Pancreas (tissue), 10 donors: ENCODE data around the gene CTDSPL. TPM values are rescaled to one million over a fixed set of nuclear protein-coding genes. Genes with fewer than 3 reads are reported as not detected.
"Not testable (repeated sequence)": the region's sequence is repeated elsewhere in the genome, so short reads cannot be mapped to it uniquely, and the experiment has no call there.

Experiments used
- ATAC-seq, 4 donors: fragments of 200-7000 bp; cut with Tn5 transposase; one replicate each; pipeline versions ENCODE4 v1.8.0 to v1.9.1; 2020; ENCODE audit warnings: mild to moderate bottlenecking in 4 of 4, moderate library complexity in 4 of 4
- DNase-seq, 6 donors: peaks; one replicate each; pipeline ENCODE4 v3.0.0-alpha.2; 2020
- FAIRE-seq: peaks from 2 replicates; lab custom pipeline; 2012; peaks lifted over from hg19 to GRCh38; lab: Jason Lieb, UNC
- H3K27ac ChIP-seq, 4 donors: fragments of 200-600 bp; sonication (generic); 1 replicate in 3 of 4; 2 replicates in 1 of 4; pipeline versions ENCODE4 v1.5.0 to v1.8.0; 2020
- H3K27me3 ChIP-seq, 4 donors: fragments of 200-600 bp; one replicate each; pipeline ENCODE4 v1.8.0; 2021
- H3K36me3 ChIP-seq, 3 donors: fragments of 200-600 bp; sonication (generic) in 1 of 3; one replicate each; pipeline versions ENCODE4 v1.5.0 to v1.8.0; 2020 to 2021
- H3K4me1 ChIP-seq, 3 donors: fragments of 200-600 bp; one replicate each; pipeline ENCODE4 v1.8.0; 2021
- H3K4me3 ChIP-seq, 4 donors: fragments of 200-600 bp; sonication (generic) in 2 of 4; one replicate each; pipeline versions ENCODE4 v1.5.0 to v1.8.0; 2020 to 2021
- H3K9me3 ChIP-seq, 4 donors: fragments of 200-600 bp; one replicate each; pipeline ENCODE4 v1.8.0; 2021
- CTCF ChIP-seq, 4 donors: fragments of 200-600 bp; sonication (generic) in 3 of 4; IDR thresholded peaks; one replicate each; pipeline versions ENCODE4 v1.5.0 to v1.8.0; 2021; ENCODE audit warnings: antibody characterized with exemption in 4 of 4
- WGBS, 2 donors: extraction: QIAGEN DNeasy Blood & Tissue Kit; methylation state at CpG; one replicate each; pipeline ENCODE4 v1.1.7; 2013; 5-methylcytosine and 5-hydroxymethylcytosine counted together
- intact Hi-C, 3 donors: fragments of 100-400 bp; cut with DNase I; formaldehyde crosslinking; loops; one replicate each; pipeline versions ENCODE4 v1.11.1 to v1.14.2; 2022
- polyA plus RNA-seq, 2 donors: library from polyadenylated mRNA; stranded (reverse); fragments of 200-250 nt; gene quantifications; one replicate each; pipeline ENCODE4 v1.2.3, GENCODE V29; 2013
- total RNA-seq, 6 donors: library from RNA; stranded (reverse); fragmentation: NEBNext Ultra II Directional in 4 of 6; extraction: Animal tissue kit (Norgen Biotek cat#: 25700) in 4 of 6; gene quantifications; one replicate each; pipeline versions ENCODE4 v1.2.1 to v1.2.4, GENCODE V29; 2021 to 2023
- donor health status: healthy with polysubstance abuse.
- donor health status: DM: no; HTN: no; CAD: no; lungs with moderate emphysema.
- donor health status: DM: no; HTN: no; CAD: no.
- donor health status: control.
- donor health status: control.
- donor health status: Bipolar disorder and iron deficiency.
- donor health status: DM: yes; HTN: yes; CAD: no.
- donor health status: DM: no; HTN: no; CAD: no.
- donor health status: DM: no; HTN: no; CAD: no.
- donor health status: DM: yes; HTN: yes; CAD: no.

CTDSPL gene
- total and polyA plus RNA-seq, 8 donors = 8.4 to 34.8 (median 15.4) TPM

GRCh38 chr3:37969596-37970100 is 108.0 kb downstream of the CTDSPL start:
- Histone ChIP-seq H3K27me3 (no peaks in the 10 kb centered on the region), H3K36me3 (no peaks in the 10 kb centered on the region), H3K4me1 (peaks cover 3 to 13% (median 8%) of the 10 kb centered on the region in 3 donors), H3K4me3 (no peak overlapping the region), H3K27ac (no peak overlapping the region), H3K9me3 (no peaks in the 10 kb centered on the region)
- WGBS, 2 donors = 77 to 79% methylated on average over 7 of the region's 7 CpGs
- FAIRE-seq = no peak
- no peak for TF ChIP-seq CTCF (IDR thresholded peaks at IDR 0.05)
- no peak for DNase-seq
- no peak for ATAC-seq
- intact Hi-C loops = loop anchor here (5.0 to 10.0 kb wide), 3 partner anchors 112 to 117 kb away; no protein-coding TSS in a partner anchor

- ATAC-seq (no peak), DNase-seq (no peak), FAIRE-seq (no peak)
- 67 to 72% methylated on average over 5 of the region's 5 CpGs for WGBS, 2 donors
- no peaks in the 10 kb centered on the region for H3K9me3 ChIP-seq
- intact Hi-C loops = no loop called here
- no peaks in the 10 kb centered on the region for H3K36me3 ChIP-seq
- peaks cover 0 to 3% (median 2%) of the 10 kb centered on the region in 3 donors for H3K4me1 ChIP-seq
- H3K27me3 ChIP-seq = no peaks in the 10 kb centered on the region
- TF ChIP-seq CTCF (IDR thresholded peaks at IDR 0.05) = no peak
- H3K4me3 ChIP-seq = no peak overlapping the region
- H3K27ac ChIP-seq = no peak overlapping the region
Measured at GRCh38 chr3:37970802-37971201, 109.1 kb downstream of the CTDSPL start.

DNA sequence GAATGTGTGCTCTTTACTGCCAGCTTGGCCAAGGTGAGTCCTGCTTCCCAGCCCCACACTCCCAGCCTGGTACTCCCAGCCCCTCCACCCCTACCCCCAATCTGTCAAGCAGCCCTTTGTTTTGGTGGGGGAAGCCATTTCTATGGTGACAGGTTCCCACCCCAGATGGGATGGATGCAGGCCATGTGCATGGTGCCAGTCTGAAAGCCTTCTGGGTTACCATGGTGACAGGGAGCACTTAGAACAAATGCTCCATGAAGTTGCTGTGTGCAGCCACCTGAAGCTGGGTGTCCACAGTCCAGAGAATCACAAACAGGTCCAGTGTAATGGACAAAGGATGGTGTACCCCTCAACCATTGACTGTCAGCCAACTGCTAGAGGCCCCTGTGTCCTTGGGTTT is 109.8 kb downstream of the CTDSPL start:
- Histone ChIP-seq H3K27ac (no peak overlapping the region), H3K9me3 (no peaks in the 10 kb centered on the region), H3K4me1 (peaks cover 0 to 3% (median 0%) of the 10 kb centered on the region in 3 donors), H3K27me3 (no peaks in the 10 kb centered on the region), H3K36me3 (no peaks in the 10 kb centered on the region), H3K4me3 (no peak overlapping the region)
- intact Hi-C loops = no loop called here
- FAIRE-seq (no peak), ATAC-seq (no peak), DNase-seq (no peak)
- no peak for TF ChIP-seq CTCF (IDR thresholded peaks at IDR 0.05)

DNA sequence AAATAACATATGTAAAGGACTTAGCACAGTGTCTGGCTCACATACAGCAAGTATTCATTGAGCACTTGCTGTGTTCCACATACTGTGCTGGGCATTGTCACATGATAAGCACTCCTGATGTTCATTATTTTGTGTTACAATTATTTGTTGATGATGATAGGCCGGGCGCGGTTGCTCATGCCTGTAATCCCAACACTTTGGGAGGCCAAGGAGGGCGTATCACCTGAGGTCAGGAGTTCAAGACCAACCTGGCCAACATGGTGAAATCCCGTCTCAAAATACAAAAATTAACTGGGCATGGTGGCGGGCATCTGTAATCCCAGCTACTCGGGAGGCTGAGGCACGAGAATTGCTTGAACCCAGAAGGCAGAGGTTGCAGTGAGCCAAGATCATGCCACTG is 110.4 kb downstream of the CTDSPL start:
- WGBS, 2 donors = 82 to 85% methylated on average over 8 of the region's 8 CpGs
- H3K36me3 ChIP-seq, H3K27me3 ChIP-seq, H3K27ac ChIP-seq, FAIRE-seq, DNase-seq, H3K4me1 ChIP-seq, ATAC-seq, intact Hi-C loops, H3K4me3 ChIP-seq, H3K9me3 ChIP-seq: not testable (repeated sequence)

- H3K27me3 ChIP-seq = no peaks in the 10 kb centered on the region
- no peaks in the 10 kb centered on the region for H3K4me1 ChIP-seq
- no peak overlapping the region for H3K27ac ChIP-seq
- no peak for TF ChIP-seq CTCF (IDR thresholded peaks at IDR 0.05)
- 64 to 76% methylated on average over 12 of the region's 12 CpGs for WGBS, 2 donors
- DNase-seq (no peak), FAIRE-seq (no peak), ATAC-seq (no peak)
- no peaks in the 10 kb centered on the region for H3K9me3 ChIP-seq
- intact Hi-C loops = no loop called here
- no peak overlapping the region for H3K4me3 ChIP-seq
- peaks cover 0 to 6% (median 0%) of the 10 kb centered on the region in 3 donors for H3K36me3 ChIP-seq
Measured at GRCh38 chr3:37973246-37974054, 111.8 kb downstream of the CTDSPL start.
